Non-pigmented ciliary epithelial cell (primary cell): ENCODE data around the gene HUWE1.
"Not testable (repeated sequence)": the region's sequence is repeated elsewhere in the genome, so short reads cannot be mapped to it uniquely, and the experiment has no call there.

Experiments
- DNase-seq: peaks from one replicate; pipeline ENCODE4 v3.0.0-alpha.2; 2010; ENCODE audit warnings: low read depth

The HUWE1 gene

GRCh38 chrX:53686151-53686885 is at the start of gene HUWE1:
TSS of gene HUWE1 (minus strand) at chrX:53686719. CDS start at chrX:53654107, 32,612 bp downstream.
- no peak for DNase-seq

GRCh38 chrX:53732797-53733196 is 46.3 kb upstream of the HUWE1 start:
- no peak for DNase-seq

GRCh38 chrX:53729751-53730150 is 43.2 kb upstream of the HUWE1 start:
- DNase-seq, result no peak

GRCh38 chrX:53728506-53728905 is 42.0 kb upstream of the HUWE1 start:
- DNase-seq, result no peak

GRCh38 chrX:53724872-53725271 is 38.4 kb upstream of the HUWE1 start:
- no peak for DNase-seq

GRCh38 chrX:53723381-53723780 is 36.9 kb upstream of the HUWE1 start:
- DNase-seq, result no peak

- DNase-seq, result not testable (repeated sequence)
Observed at GRCh38 chrX:53721610-53722009, 35.1 kb upstream of the HUWE1 start.

- DNase-seq, result not testable (repeated sequence)
Observed at GRCh38 chrX:53719666-53720065, 33.1 kb upstream of the HUWE1 start.

- DNase-seq, result no peak
Observed at GRCh38 chrX:53718073-53718472, 31.6 kb upstream of the HUWE1 start.

GRCh38 chrX:53717205-53717604 is 30.7 kb upstream of the HUWE1 start:
- DNase-seq, result no peak

GRCh38 chrX:53716328-53717088 is 30.0 kb upstream of the HUWE1 start:
- DNase-seq, result no peak

GRCh38 chrX:53715346-53715924 is 28.9 kb upstream of the HUWE1 start:
- no peak for DNase-seq

- DNase-seq, result no peak
Observed at GRCh38 chrX:53714580-53715345, 28.2 kb upstream of the HUWE1 start.

- no peak for DNase-seq
Observed at GRCh38 chrX:53713987-53714579, 27.6 kb upstream of the HUWE1 start.

- no peak for DNase-seq
Observed at GRCh38 chrX:53711436-53711835, 24.9 kb upstream of the HUWE1 start.

GRCh38 chrX:53704854-53705253 is 18.3 kb upstream of the HUWE1 start:
- DNase-seq, result no peak

GRCh38 chrX:53704294-53704693 is 17.8 kb upstream of the HUWE1 start:
- DNase-seq, result no peak

GRCh38 chrX:53695946-53696549 is 9.5 kb upstream of the HUWE1 start:
- no peak for DNase-seq

- DNase-seq, result no peak
Observed at GRCh38 chrX:53694642-53695041, 8.1 kb upstream of the HUWE1 start.

GRCh38 chrX:53688300-53688699 is 1.8 kb upstream of the HUWE1 start:
- DNase-seq, result no peak

- DNase-seq, result no peak
Observed at GRCh38 chrX:53685711-53686110, 808 bp downstream of the HUWE1 start.
